RWPE1 (cell line): ENCODE data around the gene ANKRD44.

Experiments used
- CTCF ChIA-PET: fragments of 350-600 bp; sonication (Branson Sonifier 250); formaldehyde crosslinking; extraction: SDS; loops from one replicate; lab custom pipeline; 2021; lab: Yijun Ruan, JAX
- POLR2A ChIA-PET: fragments of 400-600 bp; formaldehyde crosslinking; extraction: SDS; loops from one replicate; lab custom pipeline; 2020; ENCODE audit warnings: antibody characterized with exemption; ENCODE audit not compliant: low non-redundant PET; lab: Yijun Ruan, JAX
- DNase-seq: peaks from one replicate; pipeline ENCODE4 v3.0.0; 2012; ENCODE audit warnings: low spot score
- H3K27ac ChIP-seq: fragments of 450-650 bp; 2 replicates; pipeline ENCODE4 v1.5.1; 2017
- TF ChIP-seq, protein P1 (sequence below): fragments of 450-650 bp; conservative IDR thresholded peaks from 2 replicates; pipeline ENCODE4 v1.5.1; 2017; ENCODE audit warnings: low read depth, mild to moderate bottlenecking

ANKRD44 gene

DNA sequence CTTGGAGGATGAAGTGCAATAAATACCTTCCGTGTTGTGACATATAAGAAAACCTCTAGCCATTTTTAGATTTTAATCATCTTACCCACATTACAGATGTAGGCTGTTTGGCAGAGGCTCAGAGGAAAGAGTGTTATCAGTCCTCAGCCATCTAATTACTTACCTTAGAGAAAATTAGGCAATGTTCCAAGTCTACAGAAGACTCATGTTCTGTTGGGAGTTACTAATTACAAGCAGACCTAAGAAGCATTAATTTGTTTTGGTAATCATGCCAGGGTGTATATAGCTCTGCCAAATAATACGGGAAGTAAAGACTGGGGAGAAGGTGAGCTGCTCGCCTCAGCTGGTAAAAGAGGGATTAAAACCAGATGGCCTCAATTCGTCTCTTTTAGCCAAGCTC, 258.2 kb downstream of the ANKRD44 start:
- ChIA-PET POLR2A (no interaction called here), CTCF (no interaction called here)
- H3K27ac ChIP-seq = no peak overlapping the region
- no peak for DNase-seq
- TF ChIP-seq, protein P1, sequence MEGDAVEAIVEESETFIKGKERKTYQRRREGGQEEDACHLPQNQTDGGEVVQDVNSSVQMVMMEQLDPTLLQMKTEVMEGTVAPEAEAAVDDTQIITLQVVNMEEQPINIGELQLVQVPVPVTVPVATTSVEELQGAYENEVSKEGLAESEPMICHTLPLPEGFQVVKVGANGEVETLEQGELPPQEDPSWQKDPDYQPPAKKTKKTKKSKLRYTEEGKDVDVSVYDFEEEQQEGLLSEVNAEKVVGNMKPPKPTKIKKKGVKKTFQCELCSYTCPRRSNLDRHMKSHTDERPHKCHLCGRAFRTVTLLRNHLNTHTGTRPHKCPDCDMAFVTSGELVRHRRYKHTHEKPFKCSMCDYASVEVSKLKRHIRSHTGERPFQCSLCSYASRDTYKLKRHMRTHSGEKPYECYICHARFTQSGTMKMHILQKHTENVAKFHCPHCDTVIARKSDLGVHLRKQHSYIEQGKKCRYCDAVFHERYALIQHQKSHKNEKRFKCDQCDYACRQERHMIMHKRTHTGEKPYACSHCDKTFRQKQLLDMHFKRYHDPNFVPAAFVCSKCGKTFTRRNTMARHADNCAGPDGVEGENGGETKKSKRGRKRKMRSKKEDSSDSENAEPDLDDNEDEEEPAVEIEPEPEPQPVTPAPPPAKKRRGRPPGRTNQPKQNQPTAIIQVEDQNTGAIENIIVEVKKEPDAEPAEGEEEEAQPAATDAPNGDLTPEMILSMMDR = no peak

DNA sequence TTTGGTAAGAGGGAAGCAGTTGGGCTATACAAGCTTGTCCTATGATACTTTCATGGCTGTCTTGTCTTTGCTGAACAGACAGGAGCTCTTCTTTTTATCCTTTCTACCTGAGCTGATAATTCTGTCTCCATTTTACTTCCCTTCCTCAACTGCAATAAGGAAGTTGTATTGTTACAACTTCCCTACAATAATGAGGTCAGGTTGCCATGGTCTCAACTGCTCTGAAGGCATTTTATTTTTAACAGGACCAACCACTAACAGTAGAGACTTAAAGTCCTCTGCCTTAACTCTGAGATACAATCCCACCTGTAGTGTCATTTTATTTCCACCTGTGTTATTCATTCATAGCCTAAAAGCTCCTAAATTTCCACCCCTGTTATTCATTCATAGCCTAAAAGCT, 265.5 kb downstream of the ANKRD44 start:
- POLR2A ChIA-PET = no interaction called here
- DNase-seq = no peak
- TF ChIP-seq, protein P1 = no peak
- CTCF ChIA-PET = no interaction called here
- H3K27ac ChIP-seq = no peak overlapping the region

DNA sequence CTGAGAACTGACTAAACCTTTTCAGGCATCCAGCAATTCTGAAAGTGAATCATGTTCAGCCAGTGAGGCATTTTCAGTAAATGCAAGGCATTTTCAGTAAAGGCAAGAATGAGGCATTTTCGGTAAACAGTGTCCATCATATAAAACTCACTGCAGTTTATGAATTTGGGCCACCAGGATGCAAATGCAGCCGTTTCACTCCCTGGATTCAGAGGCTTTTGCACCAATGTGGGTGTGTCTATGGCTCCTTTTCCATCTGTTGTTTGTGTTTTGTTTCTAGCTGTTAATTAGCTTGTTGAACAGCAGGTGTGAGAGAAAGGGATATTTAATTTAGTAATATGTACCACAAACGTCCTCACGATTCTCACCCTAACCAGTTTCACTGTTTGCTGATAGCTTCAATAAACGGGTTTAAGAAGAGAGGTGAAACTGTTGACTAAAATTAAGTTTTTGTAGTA, 267.8 kb downstream of the ANKRD44 start:
- TF ChIP-seq, protein P1 = no peak
- ChIA-PET CTCF (no interaction called here), POLR2A (no interaction called here)
- DNase-seq = no peak
- H3K27ac ChIP-seq = no peak overlapping the region

DNA sequence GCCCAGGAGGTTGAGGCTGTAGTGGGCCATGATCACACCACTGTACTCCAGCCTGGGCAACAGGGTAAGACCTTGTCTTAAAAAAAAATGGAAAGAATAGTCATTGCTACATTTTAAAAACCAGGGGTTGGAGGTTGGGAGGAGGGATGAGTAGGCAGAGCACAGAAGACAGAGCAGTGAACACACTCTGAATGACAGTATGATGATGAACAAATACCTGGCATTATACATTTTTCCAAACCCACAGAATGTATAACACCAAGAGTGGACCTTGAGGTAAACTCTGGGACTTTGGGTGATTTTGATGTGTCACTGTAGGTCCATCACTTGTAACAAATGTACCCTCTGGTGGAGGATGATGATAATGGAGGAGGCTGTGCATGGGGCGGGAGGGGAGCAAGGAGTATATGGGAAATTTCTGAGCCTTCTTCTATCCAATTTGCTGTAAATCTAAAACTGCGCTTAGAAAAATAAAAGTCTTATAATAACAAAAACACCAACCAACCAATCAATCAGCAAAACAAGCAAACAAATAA, 272.6 kb downstream of the ANKRD44 start:
- TF ChIP-seq, protein P1 = no peak
- H3K27ac ChIP-seq = no peak overlapping the region
- POLR2A ChIA-PET = no interaction called here
- CTCF ChIA-PET = no interaction called here
- DNase-seq = no peak

DNA sequence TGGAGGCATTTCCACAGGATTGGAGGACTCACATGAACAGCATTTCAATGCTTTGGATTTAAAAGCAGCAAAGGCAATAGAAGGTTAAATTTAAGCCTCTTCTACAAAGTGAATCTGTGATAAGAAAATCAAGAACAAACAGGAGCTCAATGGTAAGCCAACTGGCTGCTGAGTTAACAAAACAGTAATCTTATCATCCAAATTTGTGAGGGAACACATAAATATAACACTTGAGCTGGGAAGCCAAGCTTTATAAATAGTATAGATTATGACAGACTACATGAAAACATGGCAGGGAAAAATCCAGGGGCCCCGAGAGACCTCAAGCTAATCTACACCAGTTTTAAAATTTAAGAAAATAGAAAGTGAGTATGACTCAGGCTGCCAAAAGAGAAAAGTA, 275.6 kb downstream of the ANKRD44 start:
- H3K27ac ChIP-seq = no peak overlapping the region
- ChIA-PET CTCF (no interaction called here), POLR2A (no interaction called here)
- no peak for DNase-seq
- TF ChIP-seq, protein P1 = no peak

DNA sequence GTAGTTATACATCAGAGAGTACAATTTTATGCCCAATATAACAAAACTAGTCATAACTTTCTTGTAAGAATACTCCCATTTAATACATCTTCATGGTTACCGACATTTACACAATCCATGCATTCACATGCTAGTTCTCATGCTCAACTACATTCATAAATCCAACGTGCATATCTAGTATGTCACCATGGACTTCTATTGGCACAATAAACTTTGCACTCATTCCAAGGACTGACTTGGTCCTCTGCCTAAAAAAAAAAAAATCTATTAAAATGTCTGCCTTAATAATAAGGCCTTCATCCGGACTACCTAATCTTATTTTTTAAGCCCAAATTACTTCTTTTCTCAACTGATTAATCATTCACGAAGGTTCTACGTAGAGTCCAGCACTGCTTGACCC, 276.3 kb downstream of the ANKRD44 start:
- ChIA-PET CTCF (interaction anchor here (0.6 kb wide), 1 partner anchor 62 kb away, joined by 4 read pairs; no protein-coding TSS in a partner anchor), POLR2A (no interaction called here)
- H3K27ac ChIP-seq = no peak overlapping the region
- TF ChIP-seq, protein P1 = no peak
- no peak for DNase-seq
